GM19025 (cell line): ENCODE results near the gene ERGIC1.
"Not testable (repeated sequence)": the region's sequence is repeated elsewhere in the genome, so short reads cannot be mapped to it uniquely, and the experiment has no call there.

Experiments
- ATAC-seq: cut with Tn5 transposase; IDR thresholded peaks from one replicate; pipeline ENCODE4 v1.9.1; 2021; ENCODE audit warnings: mild to moderate bottlenecking, low read depth, moderate library complexity; ENCODE audit not compliant: unreplicated experiment

ERGIC1 gene

DNA sequence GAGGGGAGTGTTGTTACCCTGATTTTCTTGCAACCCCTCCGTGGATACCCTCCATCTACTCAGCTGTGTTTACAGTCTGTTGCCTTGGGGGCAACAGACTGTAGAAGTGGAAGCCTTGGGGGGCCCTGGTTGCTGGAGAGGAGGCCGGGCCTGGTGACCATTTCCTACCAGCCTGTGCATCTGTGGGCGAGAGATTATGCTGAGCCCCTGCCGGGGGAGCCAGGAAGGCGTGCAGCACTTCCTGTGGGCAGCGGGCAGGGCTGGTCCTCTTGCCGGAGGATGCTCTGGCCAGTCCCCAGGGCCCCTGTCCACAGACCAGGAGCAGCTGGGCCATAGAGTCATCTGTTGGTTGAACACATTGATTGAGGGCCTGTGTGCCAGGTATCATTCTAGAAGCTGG is 11.1 kb downstream of the ERGIC1 start:
- ATAC-seq: no peak

GRCh38 chr5:172845576-172845975 is 11.5 kb downstream of the ERGIC1 start:
- no peak for ATAC-seq

- no peak for ATAC-seq
Measured at GRCh38 chr5:172846249-172846648, 12.2 kb downstream of the ERGIC1 start.

DNA sequence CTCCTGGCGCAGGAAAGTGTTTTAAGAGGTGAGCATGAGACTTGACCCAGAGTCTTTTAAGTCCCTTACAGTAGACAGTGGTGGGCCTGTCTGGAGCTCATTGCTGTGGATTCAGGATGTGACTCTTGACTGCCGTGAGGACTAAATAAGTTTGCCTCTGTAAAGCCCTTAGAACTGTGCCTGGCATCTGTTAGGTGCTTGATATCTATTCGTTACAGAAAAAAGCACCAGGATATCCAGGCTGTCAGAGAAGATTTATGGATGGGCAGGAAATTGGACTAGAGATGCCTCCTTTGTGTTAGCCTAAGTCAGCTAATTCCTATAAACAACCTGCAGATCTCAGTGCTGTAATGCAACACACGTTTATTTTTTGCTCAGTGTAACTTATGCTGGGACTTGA is 12.6 kb downstream of the ERGIC1 start:
- ATAC-seq: no peak

GRCh38 chr5:172847584-172847983 is 13.5 kb downstream of the ERGIC1 start:
- ATAC-seq: not testable (repeated sequence)

DNA sequence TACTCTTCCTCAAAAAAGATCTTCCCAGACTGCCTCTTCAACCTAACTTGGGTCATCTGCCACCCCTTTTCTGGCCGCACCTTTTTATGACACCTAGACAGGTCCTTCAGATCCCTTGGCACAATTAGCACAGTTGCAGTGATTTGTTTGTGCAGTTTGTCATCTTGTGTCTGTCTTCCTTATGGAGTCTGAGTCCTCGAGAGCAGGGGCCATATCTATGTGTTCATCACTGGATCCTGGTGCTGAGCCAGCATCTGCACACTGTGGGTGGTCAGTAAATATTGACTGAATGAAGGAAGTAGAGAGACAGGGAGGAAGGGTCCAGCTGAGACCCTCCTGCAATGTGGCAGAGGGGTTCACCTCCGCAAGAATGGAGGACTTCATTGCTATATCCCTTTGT is 14.4 kb downstream of the ERGIC1 start:
- ATAC-seq: no peak

- peak; percentile 48 for ATAC-seq
Measured at GRCh38 chr5:172849606-172850453, 15.8 kb downstream of the ERGIC1 start.

GRCh38 chr5:172850454-172850797 is 16.4 kb downstream of the ERGIC1 start:
- no peak for ATAC-seq

DNA sequence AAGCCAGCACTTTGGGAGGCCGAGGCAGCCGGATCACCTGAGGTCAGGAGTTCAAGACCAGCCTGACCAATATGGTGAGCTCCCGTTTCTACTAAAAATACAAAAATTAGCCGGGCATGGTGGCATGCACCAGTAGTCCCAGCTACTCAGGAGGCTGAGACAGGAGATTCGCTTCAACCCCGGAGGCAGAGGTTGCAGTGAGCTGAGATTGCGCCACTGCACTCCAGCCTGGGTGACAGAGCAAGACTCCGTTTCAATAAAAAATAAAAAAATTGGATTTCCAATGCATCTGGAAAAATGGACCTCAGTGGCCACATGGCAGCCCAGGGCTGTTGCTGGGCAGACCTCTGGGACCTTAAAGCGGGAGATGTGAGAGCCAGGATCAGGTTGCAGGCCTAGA is 17.2 kb downstream of the ERGIC1 start:
- not testable (repeated sequence) for ATAC-seq

GRCh38 chr5:172852490-172853354 is 18.7 kb downstream of the ERGIC1 start:
- no peak for ATAC-seq

DNA sequence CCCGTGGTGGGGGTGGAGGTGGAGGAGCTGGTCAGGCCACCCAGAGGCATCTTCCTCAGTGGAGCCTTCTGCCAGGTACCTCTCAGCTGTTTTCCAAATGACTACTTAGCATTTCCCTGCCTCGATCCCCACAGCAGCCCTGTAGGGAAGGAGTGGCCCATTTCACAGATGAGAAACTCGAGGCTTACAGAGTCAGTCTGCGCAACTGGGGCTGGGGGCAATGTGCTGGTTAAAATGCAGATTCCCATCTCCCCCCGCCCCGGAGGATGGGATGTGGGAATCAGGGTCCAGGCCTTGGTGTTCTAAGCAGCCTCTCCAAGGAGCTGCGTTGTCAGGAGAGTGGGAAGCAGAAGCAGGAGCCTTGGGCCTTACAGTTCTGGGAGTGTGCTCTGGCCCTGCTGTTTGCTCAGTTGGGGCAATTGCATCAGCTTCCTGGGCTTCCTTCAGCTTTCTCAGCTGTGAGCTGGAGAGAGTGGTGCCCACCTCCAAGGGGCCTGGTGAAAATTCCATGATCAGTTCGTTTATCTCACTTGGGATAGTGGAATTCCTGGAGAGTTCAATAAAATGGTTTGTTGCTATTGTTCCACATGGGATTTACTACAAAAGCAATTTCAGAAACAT is 19.4 kb downstream of the ERGIC1 start:
- no peak for ATAC-seq

- no peak for ATAC-seq
Measured at GRCh38 chr5:172854451-172854871, 20.4 kb downstream of the ERGIC1 start.

DNA sequence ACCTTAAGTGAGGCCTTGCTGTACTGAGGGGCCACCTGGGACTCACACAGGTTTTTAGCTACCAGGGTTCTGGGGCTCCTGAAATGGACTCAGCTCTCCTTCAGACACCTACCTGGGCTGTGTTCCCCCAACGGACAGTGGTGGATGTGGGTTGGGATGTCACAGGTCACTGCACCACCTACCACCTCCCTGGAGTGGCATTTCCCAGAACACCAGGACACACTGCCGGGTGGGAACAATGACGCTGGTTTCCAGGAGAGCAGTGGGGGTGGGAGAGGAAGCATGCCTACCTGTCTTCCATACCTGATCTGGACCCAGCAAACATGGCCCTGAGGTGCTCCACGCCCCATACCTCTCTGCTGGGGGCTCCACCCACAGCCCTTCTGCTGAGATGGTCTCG is 20.9 kb downstream of the ERGIC1 start:
- no peak for ATAC-seq

GRCh38 chr5:172855597-172856292 is 21.7 kb downstream of the ERGIC1 start:
- no peak for ATAC-seq

DNA sequence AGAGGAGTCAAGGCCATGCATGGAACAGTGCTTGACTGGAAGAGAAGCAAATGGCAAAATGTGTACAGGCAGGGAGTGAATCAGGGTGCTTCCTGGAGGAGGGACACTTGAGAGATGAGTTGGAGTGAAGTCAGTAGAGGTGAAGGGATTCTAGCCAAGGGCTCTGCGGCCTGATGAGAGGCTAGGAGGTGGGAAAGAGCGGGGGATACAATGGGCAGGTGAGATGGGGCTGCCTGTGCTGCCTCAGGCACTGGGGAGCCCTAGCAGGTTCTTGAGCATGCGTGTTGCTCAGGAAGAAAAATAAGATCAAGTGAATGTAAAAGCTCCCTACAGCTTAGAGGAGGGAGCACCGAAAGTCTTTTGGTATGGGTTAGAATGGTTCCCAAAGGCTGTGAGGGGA is 22.3 kb downstream of the ERGIC1 start:
- no peak for ATAC-seq

DNA sequence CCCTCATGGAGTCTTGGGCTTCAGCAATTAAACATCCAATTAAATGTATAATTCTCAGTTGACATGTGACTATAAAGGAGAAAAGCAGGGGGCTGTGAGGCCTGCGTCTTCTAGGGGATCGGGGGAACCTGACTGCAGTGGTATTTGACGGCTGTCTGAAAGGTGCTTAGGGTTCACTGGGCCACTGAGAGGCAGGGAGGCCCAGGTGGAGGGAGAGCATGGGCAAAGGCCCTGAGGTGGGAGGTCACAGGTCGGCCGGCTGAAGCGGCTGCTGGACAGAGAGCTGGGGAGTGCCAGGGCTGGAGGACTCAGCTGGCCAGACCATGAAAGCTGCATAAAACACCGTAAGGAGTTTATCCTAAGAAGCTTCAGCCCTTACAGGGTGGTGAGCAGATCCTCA is 23.9 kb downstream of the ERGIC1 start:
- no peak for ATAC-seq

DNA sequence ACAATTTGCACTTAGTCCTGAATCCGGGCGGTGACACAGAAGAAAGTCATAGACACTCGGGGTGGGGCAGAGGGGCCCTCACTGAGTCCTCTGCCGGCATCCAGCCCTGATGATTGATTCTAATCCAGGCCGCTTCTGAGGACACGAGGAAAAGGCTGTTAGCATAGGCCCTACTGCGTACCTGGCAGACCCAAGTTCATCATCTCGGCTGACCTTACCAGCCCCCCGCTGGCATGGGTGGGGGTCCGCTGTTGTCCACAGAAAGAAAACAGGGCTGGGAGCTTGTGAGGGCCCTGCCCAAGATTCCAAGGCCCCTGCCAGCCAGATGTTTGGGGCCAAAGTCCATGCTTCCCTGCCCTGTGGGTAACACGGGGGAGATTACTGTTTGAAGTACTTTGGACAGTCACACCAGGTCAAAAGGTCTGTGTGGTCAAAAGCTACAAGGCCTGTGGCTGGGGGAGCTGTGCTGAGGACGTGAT is 24.5 kb downstream of the ERGIC1 start:
- ATAC-seq: no peak

- no peak for ATAC-seq
Measured at GRCh38 chr5:172858990-172859811, 25.1 kb downstream of the ERGIC1 start.

DNA sequence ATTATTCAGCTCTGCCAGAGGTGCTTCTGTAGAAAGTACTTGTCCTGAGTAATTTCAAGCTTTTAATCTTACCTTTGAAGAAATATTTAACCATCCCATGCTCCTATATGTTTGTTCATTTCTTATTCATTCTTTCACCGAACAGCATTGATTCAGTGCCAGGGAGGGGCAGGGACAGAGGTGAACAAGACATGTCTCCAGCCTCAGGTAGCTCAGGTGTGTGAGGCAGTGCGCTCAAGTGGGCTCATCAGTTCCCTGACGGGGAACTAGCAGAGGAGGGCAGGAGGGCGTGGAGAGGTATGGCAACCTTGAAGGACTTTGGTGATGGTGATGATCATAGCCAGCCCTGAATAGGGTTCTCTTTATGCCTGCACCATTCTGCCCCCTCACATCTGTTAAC is 25.9 kb downstream of the ERGIC1 start:
- ATAC-seq: no peak
